Aorta (tissue), 5 donors: ENCODE results near the gene HOMER2. TPM values are rescaled to one million over a fixed set of nuclear protein-coding genes. Genes with fewer than 3 reads are reported as not detected.

Experiments used
- ATAC-seq: fragments of 200-7000 bp; cut with Tn5 transposase; one replicate; pipeline ENCODE4 v1.9.1; 2022; ENCODE audit warnings: moderate library complexity; ENCODE audit not compliant: low FRiP score
- DNase-seq, 2 donors: peaks; one replicate each; pipeline ENCODE4 v3.0.0-alpha.2; 2020
- H3K27ac ChIP-seq, 2 donors: one replicate each; pipeline ENCODE4 v1.5.1; 2013; ENCODE audit warnings: low read length in 2 of 2, mild to moderate bottlenecking in 2 of 2, moderate library complexity in 2 of 2, control low read depth in 1 of 2, inconsistent platforms in 1 of 2, low read depth in 1 of 2
- H3K27me3 ChIP-seq, 2 donors: one replicate each; pipeline ENCODE4 v1.6.1; 2013; ENCODE audit warnings: control low read depth in 1 of 2, low read length in 1 of 2, mild to moderate bottlenecking in 1 of 2, moderate library complexity in 1 of 2; ENCODE audit not compliant: insufficient read depth in 2 of 2, control insufficient read depth in 1 of 2
- H3K36me3 ChIP-seq, 2 donors: one replicate each; pipeline ENCODE4 v1.6.1; 2013; ENCODE audit warnings: control low read depth in 1 of 2, low read length in 1 of 2, mild to moderate bottlenecking in 1 of 2; ENCODE audit not compliant: insufficient read depth in 2 of 2, control insufficient read depth in 1 of 2
- H3K4me1 ChIP-seq, 2 donors: one replicate each; pipeline ENCODE4 v1.6.1; 2013; ENCODE audit warnings: low read length in 2 of 2, control low read depth in 1 of 2, mild to moderate bottlenecking in 1 of 2, moderate library complexity in 1 of 2; ENCODE audit not compliant: insufficient read depth in 2 of 2, control insufficient read depth in 1 of 2
- H3K4me3 ChIP-seq, 2 donors: one replicate each; pipeline ENCODE4 v1.5.1; 2013; ENCODE audit warnings: low read length in 2 of 2, control low read depth in 1 of 2, mild to moderate bottlenecking in 1 of 2
- H3K9me3 ChIP-seq: one replicate; pipeline ENCODE4 v1.6.1; 2013; ENCODE audit warnings: mild to moderate bottlenecking, low read length; ENCODE audit not compliant: control insufficient read depth
- WGBS, 2 donors: extraction: QIAGEN DNeasy Blood & Tissue Kit; methylation state at CpG; one replicate each; pipeline ENCODE4 v1.1.7; 2013; 5-methylcytosine and 5-hydroxymethylcytosine counted together
- intact Hi-C, 2 donors: fragments of 100-400 bp; cut with DNase I; formaldehyde crosslinking; loops; one replicate each; pipeline versions ENCODE4 v1.14.2 to v1.15.0; 2022
- polyA plus RNA-seq, 2 donors: library from polyadenylated mRNA; stranded (reverse); fragments of 200-250 nt; gene quantifications; one replicate each; pipeline ENCODE4 v1.2.3, GENCODE V29; 2013
- total RNA-seq, 2 donors: library from RNA; stranded (reverse); fragmentation: NEBNext Ultra II Directional; extraction: Animal tissue kit (Norgen Biotek cat#: 25700); gene quantifications; one replicate each; pipeline ENCODE4 v1.2.1, GENCODE V29; 2021
- donor health status: healthy with polysubstance abuse.
- donor health status: Bipolar disorder and iron deficiency.
- donor health status: DM: no; HTN: no; CAD: no.
- donor health status: DM: no; HTN: no; CAD: no.
- donor health status: DM: yes; HTN: yes; CAD: no.

Gene HOMER2
- total and polyA plus RNA-seq, 4 donors, result 0.50 to 7.1 (median 2.3) TPM

DNA sequence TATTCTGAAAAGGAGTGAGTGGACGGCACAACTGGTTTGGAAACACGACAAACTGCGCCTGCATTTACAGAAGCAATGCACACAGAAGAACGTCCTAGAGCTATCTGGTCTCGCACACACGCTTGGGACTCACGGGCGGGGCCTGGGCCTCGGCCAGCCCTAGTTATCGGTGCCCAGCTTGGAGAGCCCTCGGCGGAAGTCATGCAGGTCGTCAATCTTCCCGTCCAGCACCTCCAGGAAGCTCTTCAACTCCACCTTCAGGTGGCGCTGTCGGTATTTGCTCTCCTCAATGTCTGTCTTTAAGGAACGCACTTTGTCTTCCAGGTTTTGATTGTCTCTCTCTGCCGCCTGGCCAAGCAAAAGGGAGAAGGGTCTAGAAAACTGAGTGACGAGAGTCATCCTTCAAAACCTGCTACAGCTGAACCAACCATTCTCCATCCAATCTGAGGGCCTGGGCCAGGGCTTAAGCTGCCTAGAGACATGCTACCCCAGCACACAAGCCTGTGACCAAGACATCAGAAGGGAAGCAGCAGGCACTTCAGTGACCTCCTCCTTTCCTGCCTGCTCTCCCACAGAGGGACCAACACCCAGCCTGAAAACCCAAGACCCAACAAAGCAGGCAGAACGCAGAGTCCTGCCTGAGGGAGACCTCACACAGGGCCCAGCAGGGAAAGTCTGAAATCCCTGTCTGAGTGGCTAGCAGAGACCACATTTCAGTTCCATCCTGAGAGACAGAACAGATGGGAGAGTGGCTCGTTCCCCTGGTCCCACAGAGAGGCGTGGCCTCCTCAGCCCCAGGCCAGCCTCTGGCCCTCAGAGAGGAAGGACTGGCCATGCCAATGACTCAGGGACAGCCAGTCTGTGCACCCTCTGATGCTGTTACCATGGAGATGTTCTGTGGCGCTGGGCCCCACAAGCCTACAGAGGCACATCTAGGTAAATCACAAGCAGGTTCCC is 102.7 kb downstream of the HOMER2 start:
- 19 to 22% methylated on average over 23 of the region's 23 CpGs for WGBS, 2 donors
- no peaks in the 10 kb centered on the region for H3K9me3 ChIP-seq
- ATAC-seq (peak; percentile 78), DNase-seq (peak in 1 of 2 donors; percentile 79)
- no peaks in the 10 kb centered on the region for H3K36me3 ChIP-seq
- no peaks in the 10 kb centered on the region for H3K4me1 ChIP-seq
- no peak overlapping the region for H3K27ac ChIP-seq
- no peaks in the 10 kb centered on the region for H3K27me3 ChIP-seq
- intact Hi-C loops, result loop anchor here in 1 of 2 donors (5.0 kb wide), 1 partner anchor 152 kb away; no protein-coding TSS in a partner anchor
- H3K4me3 ChIP-seq, result no peak overlapping the region

DNA sequence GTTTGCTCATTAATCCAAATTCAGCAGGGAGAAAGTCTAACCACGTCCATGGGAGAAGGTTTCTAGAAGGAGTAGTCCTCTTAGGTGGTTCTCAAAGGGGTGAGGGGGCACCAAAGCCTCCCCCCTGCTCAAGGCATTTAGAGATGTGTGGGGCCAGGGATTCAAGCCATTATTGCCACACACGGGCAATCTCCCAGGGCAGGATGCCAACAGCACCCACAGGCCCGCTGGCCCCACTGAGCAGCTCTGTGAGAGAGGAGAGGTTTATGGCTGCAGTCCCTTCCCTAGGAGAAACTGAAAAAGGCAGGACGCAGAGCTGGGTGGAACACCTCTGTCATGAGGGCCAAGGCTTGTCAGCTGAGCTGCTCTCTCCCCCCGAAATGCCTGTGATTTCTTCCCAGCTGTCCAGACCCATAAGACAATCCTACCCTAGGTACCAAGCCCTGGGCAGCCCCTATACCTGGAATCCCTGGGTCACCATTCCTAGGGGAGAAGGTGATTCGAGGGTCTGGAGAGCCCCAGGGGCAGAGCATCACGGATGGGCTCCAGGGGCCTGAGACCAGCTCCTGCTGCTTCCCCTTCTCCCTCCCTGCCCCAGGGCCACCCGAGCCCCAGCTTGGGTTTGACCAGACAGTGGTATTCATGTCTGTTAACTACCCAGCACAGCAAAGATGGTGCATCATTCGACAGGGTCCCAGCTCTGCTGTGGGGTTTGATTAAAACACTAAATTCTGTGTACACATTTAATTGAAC is 104.1 kb downstream of the HOMER2 start:
- Histone ChIP-seq H3K9me3 (no peaks in the 10 kb centered on the region), H3K4me1 (no peaks in the 10 kb centered on the region), H3K27ac (no peak overlapping the region), H3K36me3 (no peaks in the 10 kb centered on the region), H3K27me3 (no peaks in the 10 kb centered on the region), H3K4me3 (no peak overlapping the region)
- DNase-seq, result no peak
- ATAC-seq, result no peak
- intact Hi-C loops, result no loop called here
- WGBS, 2 donors, result 73 to 74% methylated on average over 9 of the region's 9 CpGs

DNA sequence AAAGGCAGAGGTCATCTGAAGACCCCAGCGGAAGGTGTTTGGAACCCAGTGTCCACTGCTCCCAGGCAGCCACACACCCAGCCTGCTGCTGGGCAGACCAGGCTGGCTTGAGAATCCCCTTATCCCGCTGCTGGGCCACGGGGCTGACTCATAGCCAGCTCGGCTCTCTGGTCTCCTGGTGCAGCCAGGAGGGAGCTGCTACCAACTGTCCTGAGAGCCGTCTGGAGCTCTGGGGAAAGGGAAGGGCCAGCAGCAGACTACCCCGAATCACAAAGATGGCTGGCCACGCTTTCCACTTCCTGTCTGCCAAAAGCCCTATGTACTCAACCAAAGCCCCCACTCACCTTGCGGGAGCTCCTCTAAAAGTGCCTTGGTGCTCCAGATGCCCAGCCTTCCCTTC is 104.8 kb downstream of the HOMER2 start:
- H3K36me3 ChIP-seq, result no peaks in the 10 kb centered on the region
- WGBS, 2 donors, result 65% methylated on average over 8 of the region's 8 CpGs
- DNase-seq, result no peak
- H3K9me3 ChIP-seq, result no peaks in the 10 kb centered on the region
- no peaks in the 10 kb centered on the region for H3K27me3 ChIP-seq
- H3K27ac ChIP-seq, result no peak overlapping the region
- intact Hi-C loops, result no loop called here
- no peak for ATAC-seq
- H3K4me3 ChIP-seq, result no peak overlapping the region
- H3K4me1 ChIP-seq, result no peaks in the 10 kb centered on the region

DNA sequence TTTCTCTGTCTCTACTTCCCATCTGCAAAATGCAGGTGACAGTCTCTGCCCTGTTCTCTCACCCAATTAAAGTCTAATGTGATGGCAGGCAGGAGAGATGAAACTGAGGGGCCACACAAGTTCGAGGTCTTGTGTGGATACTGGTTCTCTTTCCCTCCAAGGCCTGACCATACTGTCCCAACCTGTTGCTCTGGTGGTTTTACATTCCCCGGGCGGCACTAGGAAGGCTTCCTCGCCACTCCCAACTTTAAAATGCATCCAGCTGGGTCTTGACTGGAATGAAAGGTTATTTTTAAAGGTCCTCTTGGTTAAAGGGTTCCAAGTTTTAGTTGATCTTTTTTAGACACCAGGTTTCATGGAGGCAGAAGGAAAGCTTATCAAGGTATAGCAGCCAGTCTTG is 105.9 kb downstream of the HOMER2 start:
- Histone ChIP-seq H3K9me3 (no peaks in the 10 kb centered on the region), H3K4me1 (no peaks in the 10 kb centered on the region), H3K27me3 (no peaks in the 10 kb centered on the region), H3K36me3 (no peaks in the 10 kb centered on the region), H3K4me3 (no peak overlapping the region), H3K27ac (no peak overlapping the region)
- no peak for ATAC-seq
- WGBS, 2 donors, result 82 to 88% methylated on average over 4 of the region's 4 CpGs
- no peak for DNase-seq
- intact Hi-C loops, result no loop called here

DNA sequence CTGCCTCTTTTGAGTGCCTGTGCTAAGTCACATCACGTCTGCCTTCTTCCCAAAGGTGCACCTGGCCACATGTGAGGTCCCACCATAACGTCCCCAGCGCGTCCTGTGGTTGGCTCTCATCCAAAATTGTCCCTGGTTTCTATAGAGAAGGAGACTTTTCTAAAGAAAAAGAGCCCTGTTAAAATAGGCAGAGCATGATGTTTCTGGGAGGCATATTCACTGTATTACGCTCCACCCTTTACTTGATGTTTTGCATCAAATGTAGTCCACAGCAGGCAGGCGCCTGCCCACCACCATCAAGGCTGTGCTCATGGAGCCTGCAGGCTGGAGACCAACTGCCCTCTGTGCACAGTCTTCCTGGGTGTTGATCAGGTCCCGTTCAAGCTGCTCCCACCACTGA is 106.8 kb downstream of the HOMER2 start:
- 65 to 76% methylated on average over 7 of the region's 7 CpGs for WGBS, 2 donors
- ATAC-seq, result no peak

DNA sequence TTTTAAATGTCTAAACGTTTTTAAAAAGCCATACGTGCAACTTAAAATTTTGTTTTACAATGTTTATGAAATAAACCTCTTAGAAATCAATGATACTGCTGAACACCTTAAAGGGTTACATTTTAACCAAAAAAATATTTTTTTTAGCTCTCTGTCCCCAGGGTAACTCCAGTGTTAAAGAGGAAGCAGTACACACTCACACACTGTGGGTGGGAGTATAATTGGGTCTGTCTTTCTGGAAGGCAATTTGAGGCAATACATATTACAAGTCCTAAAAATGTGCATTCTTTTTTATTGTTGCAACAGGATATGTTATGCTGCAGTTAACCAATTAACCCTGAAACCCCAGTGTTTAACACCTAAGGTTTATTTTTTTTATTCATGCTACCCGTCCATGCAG is 109.0 kb downstream of the HOMER2 start:
- Histone ChIP-seq H3K4me1 (no peaks in the 10 kb centered on the region), H3K4me3 (no peak overlapping the region), H3K9me3 (no peaks in the 10 kb centered on the region), H3K27me3 (no peaks in the 10 kb centered on the region), H3K27ac (no peak overlapping the region), H3K36me3 (no peaks in the 10 kb centered on the region)
- intact Hi-C loops, result no loop called here
- DNase-seq, result no peak
- ATAC-seq, result no peak
- 90 to 91% methylated on average over 3 of the region's 3 CpGs for WGBS, 2 donors

More for the DNA sequence above, 106.8 kb downstream of the HOMER2 start:
- Histone ChIP-seq H3K9me3 (no peaks in the 10 kb centered on the region), H3K4me3 (no peak overlapping the region), H3K27ac (no peak overlapping the region), H3K36me3 (no peaks in the 10 kb centered on the region), H3K27me3 (no peaks in the 10 kb centered on the region), H3K4me1 (no peaks in the 10 kb centered on the region)
- no peak for DNase-seq
- intact Hi-C loops, result no loop called here

DNA sequence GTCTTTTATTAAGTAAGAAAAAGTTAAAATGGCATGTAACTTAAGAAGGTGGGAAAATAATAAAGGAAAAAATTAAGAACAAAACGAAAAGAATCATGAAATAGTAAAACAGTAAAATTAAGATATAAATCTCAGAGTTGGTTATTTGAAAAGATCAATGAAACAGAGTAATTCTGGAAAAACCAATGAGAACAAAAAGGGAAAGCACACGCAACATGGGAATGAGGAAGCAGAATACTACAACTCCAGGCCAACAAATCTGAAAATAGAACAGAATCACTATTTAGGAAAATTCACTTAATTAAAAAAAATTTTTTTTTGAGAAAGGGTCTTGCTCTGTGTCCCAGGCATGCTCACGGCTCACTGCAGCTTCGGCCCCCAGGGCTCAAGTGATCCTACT is 112.4 kb downstream of the HOMER2 start:
- no peak overlapping the region for H3K27ac ChIP-seq
- intact Hi-C loops, result no loop called here
- WGBS, 2 donors, result 97% methylated on average over 4 of the region's 4 CpGs
- no peaks in the 10 kb centered on the region for H3K4me1 ChIP-seq
- DNase-seq (no peak), ATAC-seq (no peak)
- H3K4me3 ChIP-seq, result no peak overlapping the region
- peaks cover 1% of the 10 kb centered on the region for H3K9me3 ChIP-seq
- peaks cover 0 to 3% of the 10 kb centered on the region in 2 donors for H3K36me3 ChIP-seq
- no peaks in the 10 kb centered on the region for H3K27me3 ChIP-seq

DNA sequence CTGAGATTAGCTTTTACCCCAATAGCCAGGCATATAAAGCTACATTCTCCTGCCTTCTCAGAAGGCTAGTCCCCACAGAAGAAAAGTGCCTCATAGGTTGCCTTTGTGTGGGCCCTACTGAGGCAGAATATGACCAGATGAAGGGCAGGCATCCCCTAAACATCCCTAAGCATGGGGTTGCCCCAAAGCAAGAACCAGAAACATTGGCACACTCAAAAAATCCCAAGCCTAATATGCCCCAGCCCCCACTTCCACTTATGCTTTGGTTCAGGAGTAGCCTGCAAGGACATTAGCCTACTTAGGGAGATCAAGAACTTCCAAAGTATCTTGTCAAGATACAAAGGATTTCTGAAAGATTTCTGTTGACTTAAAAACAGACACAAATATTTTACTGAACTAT is 113.4 kb downstream of the HOMER2 start:
- DNase-seq, result no peak
- ATAC-seq, result no peak
- H3K36me3 ChIP-seq, result peaks cover 0 to 3% of the 10 kb centered on the region in 2 donors

More for the DNA sequence above, 113.4 kb downstream of the HOMER2 start:
- Histone ChIP-seq H3K27me3 (no peaks in the 10 kb centered on the region), H3K9me3 (peaks cover 1% of the 10 kb centered on the region), H3K4me3 (no peak overlapping the region), H3K27ac (no peak overlapping the region), H3K4me1 (no peaks in the 10 kb centered on the region)
- intact Hi-C loops, result no loop called here
